Measurements from ENCODE around the gene CA12. TPM values are rescaled to one million over a fixed set of nuclear protein-coding genes. Genes with fewer than 3 reads are reported as not detected.

CA12 gene
- total and polyA plus RNA-seq, 10 of the 15 experiments (the other 5 are each of a cell fraction or from before 2014, with no cell fraction given), result 0.03 to 0.10 TPM; not detected in 8

DNA sequence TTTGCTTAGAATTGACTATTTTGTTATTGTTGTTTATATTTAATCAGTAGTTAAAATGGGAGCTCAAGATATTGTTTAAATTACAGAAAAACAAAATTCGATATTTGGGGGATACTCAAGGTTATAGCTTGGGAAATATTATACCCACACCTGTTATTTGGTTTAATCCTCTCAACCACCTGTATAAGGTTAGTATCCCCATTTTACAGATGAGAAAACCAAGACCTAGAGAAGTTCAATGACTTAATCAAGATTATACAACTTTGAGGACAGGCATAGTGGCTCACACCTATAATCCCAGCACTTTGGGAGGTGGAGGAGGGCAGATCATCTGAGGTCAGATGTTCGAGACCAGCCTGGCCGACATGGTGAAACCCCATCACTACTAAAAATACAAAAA is 39.8 kb upstream of the CA12 start:
- intact Hi-C loops (cut with micrococcal nuclease; ENCODE audit: unreplicated experiment), result no loop called here
- H4K20me1 ChIP-seq (ENCODE audit: control insufficient read depth, insufficient read depth), result no peaks in the 10 kb centered on the region
- no peak overlapping the region for H3K9ac ChIP-seq (ENCODE audit: control insufficient read depth, insufficient read depth, low read length)
- no peak overlapping the region for H2AFZ ChIP-seq (ENCODE audit: control insufficient read depth, low read depth, low read length)
- ChIA-PET CTCF (interaction anchor here (0.6 kb wide), 1 partner anchor 189 kb away, joined by 3 read pairs; no protein-coding TSS in a partner anchor), SMC1A (ENCODE audit: uncharacterized antibody, unreplicated experiment) (interaction anchor here (0.6 to 1.3 kb wide), 6 partner anchors 9 to 375 kb away, joined by 3 to 4 read pairs (median 3); no protein-coding TSS in a partner anchor), POLR2A (no interaction called here), RAD21 (ENCODE audit: unreplicated experiment) (interaction anchor here (0.7 kb wide), 1 partner anchor 20 kb away, joined by 3 read pairs; no protein-coding TSS in a partner anchor)
- no peak for DNase-seq (ENCODE audit: low read depth, low spot score)
- no peak overlapping the region for H3K4me3 ChIP-seq
- 41% methylated on average over 3 of the region's 3 CpGs for WGBS (ENCODE audit: insufficient coverage, insufficient replicate concordance, low lambda C conversion rate, missing lambda C conversion rate)
- in situ Hi-C loops (cut with MboI), result no loop called here
- no peaks in the 10 kb centered on the region for H3K4me1 ChIP-seq (ENCODE audit: control insufficient read depth, insufficient read depth, low read length)
- H3K36me3 ChIP-seq (ENCODE audit: control insufficient read depth in 2 of 2, insufficient read depth in 2 of 2, low read length in 1 of 2), result no peaks in the 10 kb centered on the region
- no TSS peak for BruUV-seq (replicated peaks)
- H3K9me3 ChIP-seq (replicated peaks; ENCODE audit: control insufficient read depth, insufficient read depth, low read length), result no peaks in the 10 kb centered on the region; the same call in 2 of the 3 replicates
- H3K4me2 ChIP-seq (ENCODE audit: control insufficient read depth, insufficient read depth), result no peak overlapping the region
- H3K27ac ChIP-seq (ENCODE audit: control insufficient read depth, insufficient read depth), result no peak overlapping the region
- no peak for FAIRE-seq
- H3K79me2 ChIP-seq (ENCODE audit: control insufficient read depth, insufficient read depth, low read length), result no peaks in the 10 kb centered on the region
- ATAC-seq, result no peak
- no peaks in the 10 kb centered on the region for H3K27me3 ChIP-seq (replicated peaks in 1 of 2; ENCODE audit: control insufficient read depth in 2 of 2, insufficient read depth in 2 of 2, low read length in 1 of 2)
- no peak for TF ChIP-seq POLR2AphosphoS5 (IDR thresholded peaks at IDR 0.05; ENCODE audit: low read length)
- no peak for TF ChIP-seq SMAD1 (IDR thresholded peaks at IDR 0.05; ENCODE audit: low read depth, partially characterized antibody)
- no peak for TF ChIP-seq ELK1 (IDR thresholded peaks at IDR 0.05; ENCODE audit: low read depth, low read length)
- TF ChIP-seq EZH2 (IDR thresholded peaks at IDR 0.05; ENCODE audit: borderline replicate concordance, control insufficient read depth, low read depth, low read length), result no peak
- TF ChIP-seq PAX8 (IDR thresholded peaks at IDR 0.05), result no peak
- no peak for TF ChIP-seq TCF3 (IDR thresholded peaks at IDR 0.05; ENCODE audit: borderline replicate concordance, insufficient read depth, low read depth, low read length)
- no peak for TF ChIP-seq POLR2AphosphoS2 (IDR thresholded peaks at IDR 0.05; ENCODE audit: low read depth, low read length)
- TF ChIP-seq CBFB (IDR thresholded peaks at IDR 0.05; ENCODE audit: low read depth), result no peak
- no peak for TF ChIP-seq SMARCA5 (IDR thresholded peaks at IDR 0.05)
- TF ChIP-seq TCF7 (IDR thresholded peaks at IDR 0.05; ENCODE audit: borderline replicate concordance), result no peak
